ENCODE results near the gene RND2. TPM values are rescaled to one million over a fixed set of nuclear protein-coding genes. Genes with fewer than 3 reads are reported as not detected.

RND2 gene
- total and polyA plus RNA-seq, 2 of the 13 experiments (the other 11 are each of a cell fraction or from before 2014, with no cell fraction given): 0.05 to 0.11 TPM

GRCh38 chr17:43024407-43025289 is at the start of gene RND2 (continued):
- TF ChIP-seq STAT6 (CRISPR knock-in tag; IDR thresholded peaks at IDR 0.05; ENCODE audit: borderline replicate concordance): peak; percentile 77; the same call in 1 of the 2 replicates
- TF ChIP-seq NFYC (CRISPR knock-in tag; IDR thresholded peaks at IDR 0.05): no peak
- peak; percentile 92 for TF ChIP-seq ERF (CRISPR knock-in tag; IDR thresholded peaks at IDR 0.05)
- no peak for TF ChIP-seq PREB (CRISPR knock-in tag; IDR thresholded peaks at IDR 0.05)
- no peak for TF ChIP-seq ZNF180 (CRISPR knock-in tag; IDR thresholded peaks at IDR 0.05; ENCODE audit: borderline replicate concordance, low read depth)
- no peak for TF ChIP-seq E2F1 (CRISPR knock-in tag; IDR thresholded peaks at IDR 0.05)
- 0 out of 2 replicates have a peak, but pooled peaks have one; percentile 54 for TF ChIP-seq ZNF224 (CRISPR knock-in tag; IDR thresholded peaks at IDR 0.05)
- TF ChIP-seq FIP1L1 (IDR thresholded peaks at IDR 0.05; ENCODE audit: borderline replicate concordance, insufficient read depth, low read depth, low read length): peak; percentile 73; the same call in 1 of the 2 replicates
- TF ChIP-seq ZC3H13 (CRISPR knock-in tag; IDR thresholded peaks at IDR 0.05): no peak
- peak; percentile 76; the same call in 1 of the 2 replicates for TF ChIP-seq ZNF556 (CRISPR knock-in tag; IDR thresholded peaks at IDR 0.05; ENCODE audit: borderline replicate concordance)
- peak; percentile 44; the same call in 1 of the 2 replicates for TF ChIP-seq ZNF768 (CRISPR knock-in tag; IDR thresholded peaks at IDR 0.05)
- no peak for TF ChIP-seq ZNF563 (CRISPR knock-in tag; IDR thresholded peaks at IDR 0.05)
- no peak for TF ChIP-seq GLMP (CRISPR knock-in tag; IDR thresholded peaks at IDR 0.05; ENCODE audit: borderline replicate concordance)
- TF ChIP-seq PBX2 (CRISPR knock-in tag; IDR thresholded peaks at IDR 0.05): no peak
- TF ChIP-seq ONECUT2 (CRISPR knock-in tag; IDR thresholded peaks at IDR 0.05): no peak
- no peak for TF ChIP-seq ZNF281 (CRISPR knock-in tag; IDR thresholded peaks at IDR 0.05; ENCODE audit: borderline replicate concordance)
- no peak for TF ChIP-seq ZNF160 (CRISPR knock-in tag; IDR thresholded peaks at IDR 0.05)
- no peak for TF ChIP-seq ZEB1 (IDR thresholded peaks at IDR 0.05; ENCODE audit: insufficient replicate concordance, low read depth)

All from HepG2 (cell line).